Heart left ventricle (tissue), 16 donors: ENCODE results near the gene ZNF333. TPM values are rescaled to one million over a fixed set of nuclear protein-coding genes. Genes with fewer than 3 reads are reported as not detected.

Source experiments
- ATAC-seq, 4 donors: fragments of 200-7000 bp; cut with Tn5 transposase; one replicate each; pipeline ENCODE4 v1.9.1; 2020 to 2022; ENCODE audit warnings: moderate library complexity in 4 of 4, mild to moderate bottlenecking in 3 of 4, moderate number of reproducible peaks in 1 of 4
- DNase-seq, 5 donors: peaks; one replicate each; pipeline ENCODE4 v3.0.0-alpha.2; 2020
- H3K27ac ChIP-seq, 12 donors: fragments of 200-600 bp; sonication (generic) in 4 of 12; one replicate each; pipeline versions ENCODE4 v1.5.0 to v1.8.0; 2016 to 2022; ENCODE audit warnings: mild to moderate bottlenecking in 2 of 12
- H3K27me3 ChIP-seq, 9 donors: fragments of 200-600 bp; sonication (generic) in 2 of 9; one replicate each; pipeline versions ENCODE4 v1.5.1 to v1.8.0; 2016 to 2022; ENCODE audit warnings: mild to moderate bottlenecking in 3 of 9
- H3K36me3 ChIP-seq, 9 donors: fragments of 200-600 bp; sonication (generic) in 2 of 9; one replicate each; pipeline versions ENCODE4 v1.5.0 to v1.8.0; 2018 to 2022; ENCODE audit warnings: mild to moderate bottlenecking in 2 of 9
- H3K4me1 ChIP-seq, 12 donors: fragments of 200-600 bp; sonication (generic) in 4 of 12; one replicate each; pipeline versions ENCODE4 v1.5.0 to v1.8.0; 2016 to 2022; ENCODE audit warnings: mild to moderate bottlenecking in 3 of 12
- H3K4me3 ChIP-seq, 12 donors: fragments of 200-600 bp; sonication (generic) in 4 of 12; one replicate each; pipeline versions ENCODE4 v1.5.0 to v1.8.0; 2017 to 2022; ENCODE audit warnings: mild to moderate bottlenecking in 9 of 12, moderate library complexity in 4 of 12
- H3K9me3 ChIP-seq, 12 donors: fragments of 200-600 bp; sonication (generic) in 4 of 12; one replicate each; pipeline versions ENCODE4 v1.5.0 to v1.8.0; 2016 to 2022; ENCODE audit warnings: mild to moderate bottlenecking in 1 of 12
- CTCF ChIP-seq, 12 donors: fragments of 200-600 bp; sonication (generic) in 4 of 12; IDR thresholded peaks; one replicate each; pipeline versions ENCODE4 v1.5.0 to v1.8.0; 2018 to 2022; ENCODE audit warnings: antibody characterized with exemption in 12 of 12, mild to moderate bottlenecking in 5 of 12
- POLR2A ChIP-seq, 2 donors: fragments of 450-650 bp; IDR thresholded peaks; one replicate each; pipeline ENCODE4 v1.6.1; 2017; ENCODE audit warnings: antibody characterized with exemption in 2 of 2, mild to moderate bottlenecking in 2 of 2, moderate library complexity in 2 of 2
- WGBS, 4 donors: extraction: QIAGEN DNeasy Blood & Tissue Kit in 2 of 4; methylation state at CpG; one replicate each; pipeline versions ENCODE4 v1.1.5 to v1.1.7; 2013 to 2018; 5-methylcytosine and 5-hydroxymethylcytosine counted together
- intact Hi-C, 10 donors: fragments of 100-400 bp; cut with DNase I; formaldehyde crosslinking; loops; one replicate each; pipeline versions ENCODE4 v1.11.1 to v1.14.2; 2022
- polyA plus RNA-seq, 2 donors: library from polyadenylated mRNA; stranded (reverse); fragments of 200-250 nt; gene quantifications; one replicate each; pipeline ENCODE4 v1.2.3, GENCODE V29; 2013
- total RNA-seq, 9 donors: library from RNA; depleted of rRNA in 2 of 9; stranded (reverse); fragments of >200 nt in 2 of 9; fragmentation: NEBNext Ultra II Directional in 3 of 9; extraction: Animal tissue kit (Norgen Biotek cat#: 25700) in 3 of 9; gene quantifications; one replicate each; pipeline versions ENCODE4 v1.1.0 to v1.2.4, GENCODE V29; 2016 to 2023
- donor health status: ischemic (EF 13 %, LVEDD 7.1; RV severe dilation, severe dysfunction).
- donor health status: healthy with polysubstance abuse.
- donor health status: DM: no; HTN: yes; CAD: no.
- donor health status: DM: no; HTN: no; CAD: no.
- donor health status: ischemic (EF 25% LVEDD 6.9; RV normal size, moderate dysfunction).
- donor health status: ischemic (EF 25% LVEDD 5.7; RV mildly dilated, moderate dysfunction).
- donor health status: healthy.
- donor health status: DM: yes; HTN: yes; CAD: no.
- donor health status: ischemic (EF 35%, LVEDD 5.7; RV mildly dilated, moderate dysfunction).
- donor health status: nonischemic (EF 11% LVEDD 7.7; RV severe dilation, severe dysfunction).
- donor health status: DM: yes; HTN: yes; CAD: no.
- donor health status: PGD.
- donor health status: ischemic (EF 29% LVEDD 5.4; RV normal size, mild dysfunction).
- donor health status: nonischemic (EF 23%, LVEDD 6.1; RV moderate dilation, normal function).

The ZNF333 gene
- total and polyA plus RNA-seq, 11 donors, result 5.0 to 12.1 (median 8.6) TPM

- H3K4me3 ChIP-seq, result no peak overlapping the region
- peaks cover 36 to 98% (median 76%) of the 10 kb centered on the region in 9 donors for H3K36me3 ChIP-seq
- no peak for ATAC-seq
- WGBS, 4 donors, result 97 to 99% (median 97%) methylated on average over 3 of the region's 3 CpGs
- peaks cover 10 to 100% (median 94%) of the 10 kb centered on the region in 12 donors for H3K9me3 ChIP-seq
- intact Hi-C loops, result no loop called here
- no peak for DNase-seq
- H3K27me3 ChIP-seq, result no peaks in the 10 kb centered on the region
- no peaks in the 10 kb centered on the region for H3K4me1 ChIP-seq
- no peak for TF ChIP-seq CTCF (IDR thresholded peaks at IDR 0.05)
- TF ChIP-seq POLR2A (IDR thresholded peaks at IDR 0.05), result no peak
- H3K27ac ChIP-seq, result no peak overlapping the region
Observed at GRCh38 chr19:14719162-14719561, 29.3 kb downstream of the ZNF333 start.

GRCh38 chr19:14722127-14722526 lies 32.3 kb downstream of the ZNF333 start:
- WGBS, 4 donors, result 82 to 85% (median 85%) methylated on average over 2 of the region's 2 CpGs
- DNase-seq (no peak), ATAC-seq (no peak)
- Histone ChIP-seq H3K4me1 (no peaks in the 10 kb centered on the region), H3K9me3 (peaks cover 10 to 100% (median 98%) of the 10 kb centered on the region in 12 donors), H3K27ac (no peak overlapping the region), H3K36me3 (peaks cover 23 to 73% (median 46%) of the 10 kb centered on the region in 9 donors), H3K4me3 (no peak overlapping the region), H3K27me3 (no peaks in the 10 kb centered on the region)
- intact Hi-C loops, result no loop called here
- no peak for TF ChIP-seq POLR2A (IDR thresholded peaks at IDR 0.05)
- no peak for TF ChIP-seq CTCF (IDR thresholded peaks at IDR 0.05)

- H3K27me3 ChIP-seq, result no peaks in the 10 kb centered on the region
- DNase-seq, result no peak
- H3K9me3 ChIP-seq, result peaks cover 0 to 81% (median 57%) of the 10 kb centered on the region in 12 donors
- no peaks in the 10 kb centered on the region for H3K4me1 ChIP-seq
- intact Hi-C loops, result no loop called here
- WGBS, 4 donors, result 69 to 88% (median 77%) methylated on average over 7 of the region's 7 CpGs
- H3K4me3 ChIP-seq, result no peak overlapping the region
- TF ChIP-seq CTCF (IDR thresholded peaks at IDR 0.05) (no peak), POLR2A (IDR thresholded peaks at IDR 0.05) (no peak)
- peaks cover 0 to 10% (median 0%) of the 10 kb centered on the region in 9 donors for H3K36me3 ChIP-seq
- H3K27ac ChIP-seq, result no peak overlapping the region
- no peak for ATAC-seq
Observed at GRCh38 chr19:14728595-14728994, 38.7 kb downstream of the ZNF333 start.

GRCh38 chr19:14731200-14731599 lies 41.4 kb downstream of the ZNF333 start:
- no peak for ATAC-seq
- intact Hi-C loops, result no loop called here
- Histone ChIP-seq H3K4me3 (no peak overlapping the region), H3K27me3 (no peaks in the 10 kb centered on the region), H3K9me3 (peaks cover 0 to 60% (median 32%) of the 10 kb centered on the region in 12 donors), H3K27ac (no peak overlapping the region), H3K4me1 (no peaks in the 10 kb centered on the region), H3K36me3 (no peaks in the 10 kb centered on the region)
- WGBS, 4 donors, result 59 to 66% (median 62%) methylated on average over 10 of the region's 10 CpGs
- DNase-seq, result no peak
- no peak for TF ChIP-seq CTCF (IDR thresholded peaks at IDR 0.05)
- no peak for TF ChIP-seq POLR2A (IDR thresholded peaks at IDR 0.05)
